Skeletal muscle cell (primary cell): Measurements from ENCODE around the gene LDAH.

Experiments used
- DNase-seq: peaks from one replicate; pipeline ENCODE4 v3.0.0-alpha.2; 2010; ENCODE audit warnings: low read depth
- H3K4me3 ChIP-seq: 2 replicates; pipeline ENCODE4 v1.5.1; 2011; ENCODE audit warnings: low read depth, mild to moderate bottlenecking, control low read depth, low read length, moderate library complexity

The LDAH gene

GRCh38 chr2:20672201-20672951 is 150.5 kb downstream of the LDAH start:
- DNase-seq = no peak
- no peak overlapping the region for H3K4me3 ChIP-seq

DNA sequence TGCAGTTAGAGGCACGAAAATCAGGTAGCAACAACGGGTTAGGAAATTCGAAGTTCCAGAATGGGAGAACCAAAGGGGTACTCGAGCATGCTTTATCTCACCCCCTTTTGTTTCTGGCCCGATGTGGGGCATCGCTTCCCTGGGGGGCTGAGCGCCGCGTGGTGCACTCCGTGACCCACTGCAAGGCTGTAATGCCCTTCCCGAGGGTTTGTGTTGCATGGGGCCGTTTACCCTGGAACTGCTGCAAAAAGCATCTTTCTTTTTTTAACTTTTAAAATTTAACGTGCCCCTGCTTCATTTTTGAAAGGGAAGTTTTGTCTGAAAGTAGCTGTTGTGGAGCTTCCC is 151.2 kb downstream of the LDAH start:
- no peak overlapping the region for H3K4me3 ChIP-seq
- DNase-seq = no peak

DNA sequence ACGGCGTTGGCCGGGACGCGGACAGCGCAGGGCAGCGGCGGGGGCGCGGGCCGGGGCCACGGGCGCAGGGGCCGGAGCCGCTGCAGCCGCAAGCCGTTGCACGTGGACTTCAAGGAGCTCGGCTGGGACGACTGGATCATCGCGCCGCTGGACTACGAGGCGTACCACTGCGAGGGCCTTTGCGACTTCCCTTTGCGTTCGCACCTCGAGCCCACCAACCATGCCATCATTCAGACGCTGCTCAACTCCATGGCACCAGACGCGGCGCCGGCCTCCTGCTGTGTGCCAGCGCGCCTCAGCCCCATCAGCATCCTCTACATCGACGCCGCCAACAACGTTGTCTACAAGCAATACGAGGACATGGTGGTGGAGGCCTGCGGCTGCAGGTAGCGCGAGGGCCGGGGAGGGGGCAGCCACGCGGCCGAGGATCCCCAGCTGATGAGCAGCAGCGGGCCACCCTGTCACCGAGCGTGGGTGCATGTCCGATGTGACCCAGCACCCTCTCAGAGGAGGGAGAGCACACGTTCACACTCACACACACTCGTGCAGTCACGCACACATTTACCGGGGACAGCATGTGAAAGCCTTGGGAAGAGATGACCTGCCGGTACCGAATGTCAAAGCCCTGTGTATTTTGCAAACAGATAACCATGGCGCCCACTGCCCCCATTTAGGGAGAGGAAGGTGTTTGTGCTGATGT is 151.7 kb downstream of the LDAH start:
- no peak for DNase-seq
- no peak overlapping the region for H3K4me3 ChIP-seq

GRCh38 chr2:20670315-20671035 is 152.4 kb downstream of the LDAH start:
- DNase-seq = no peak
- H3K4me3 ChIP-seq = no peak overlapping the region

GRCh38 chr2:20669562-20670314 is 153.2 kb downstream of the LDAH start:
- H3K4me3 ChIP-seq = no peak overlapping the region
- DNase-seq = no peak

DNA sequence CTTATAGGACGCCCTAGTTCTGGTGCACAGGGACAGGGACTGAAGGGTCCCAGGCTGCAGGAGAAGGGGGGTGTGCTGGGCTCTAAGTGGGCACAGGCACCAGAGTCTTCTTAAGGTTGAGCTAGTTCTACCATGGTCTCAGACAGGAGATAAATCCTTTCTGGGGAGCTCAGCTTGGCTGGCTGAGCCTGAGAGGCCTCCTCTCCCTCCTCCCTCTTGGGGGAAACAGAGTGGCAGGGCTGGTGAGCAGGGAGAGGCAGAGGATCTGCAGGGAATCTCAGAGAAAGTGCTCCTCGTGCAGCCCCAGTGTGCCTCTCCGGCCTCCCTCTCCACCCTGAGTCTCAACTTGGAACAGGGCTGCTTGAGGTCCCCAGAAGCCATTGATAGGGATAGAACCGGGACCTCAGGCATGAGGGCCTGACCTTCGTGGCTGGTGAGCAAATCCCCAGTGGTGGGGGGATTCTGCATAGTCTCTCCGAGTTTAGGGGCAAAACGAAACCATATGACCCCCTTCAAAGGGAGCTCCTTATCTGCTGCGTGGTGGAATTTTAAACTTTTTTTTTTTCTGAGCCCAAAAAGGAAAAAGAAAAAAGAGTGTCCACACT is 153.9 kb downstream of the LDAH start:
- H3K4me3 ChIP-seq = no peak overlapping the region
- no peak for DNase-seq

- H3K4me3 ChIP-seq = no peak overlapping the region
- DNase-seq = no peak
Observed at GRCh38 chr2:20668451-20668850, 154.4 kb downstream of the LDAH start.

GRCh38 chr2:20667531-20668401 is 155.1 kb downstream of the LDAH start:
- peak overlapping the region; percentile 38 for H3K4me3 ChIP-seq
- DNase-seq = no peak

GRCh38 chr2:20667151-20667530 is 155.8 kb downstream of the LDAH start:
- peak overlapping the region; percentile 42 for H3K4me3 ChIP-seq
- no peak for DNase-seq

DNA sequence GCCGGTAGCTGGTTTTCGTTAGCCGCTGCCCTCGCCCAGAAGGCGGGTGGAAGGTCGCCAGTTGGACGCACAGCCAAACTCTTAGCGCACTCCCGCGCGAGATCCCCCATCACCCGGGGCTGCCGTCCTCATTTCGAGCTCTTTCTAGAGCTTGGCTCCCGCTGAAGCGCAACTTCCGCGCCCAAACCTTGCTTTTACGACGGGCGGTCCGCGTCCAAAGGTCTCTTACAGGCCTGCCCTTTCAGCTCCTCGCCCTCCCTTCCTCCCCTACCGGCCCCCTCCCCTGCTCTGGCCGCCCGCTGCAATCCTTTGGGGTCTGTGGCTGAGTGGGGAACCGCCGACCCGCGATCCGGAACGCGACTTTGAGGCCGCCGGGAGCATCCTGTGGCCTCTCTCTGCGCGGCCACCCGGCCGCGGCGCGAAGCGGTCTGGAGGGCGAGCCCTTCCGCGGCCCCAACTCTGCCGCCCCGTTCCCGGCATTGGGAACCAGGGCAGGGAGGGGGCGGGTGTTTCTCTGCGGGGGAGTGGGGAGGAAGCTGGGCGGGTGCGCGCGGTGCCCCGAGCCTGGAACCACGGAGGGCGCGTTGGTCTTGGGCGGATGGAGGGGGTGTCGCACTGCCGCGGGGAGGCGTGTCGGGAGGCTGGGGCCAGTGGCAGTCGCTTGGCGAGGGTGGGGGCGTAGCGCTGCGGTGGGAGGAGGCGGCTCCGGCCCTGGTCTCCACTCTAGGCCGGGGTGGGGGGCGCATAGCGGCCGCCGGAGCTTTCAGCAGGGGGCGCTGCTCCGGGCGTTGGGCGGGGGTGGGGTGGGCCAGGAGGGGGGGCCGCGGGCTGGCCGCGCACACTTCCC is 156.4 kb downstream of the LDAH start, which contains the start of gene GDF7:
Gene GDF7 (plus strand): TSS at position 841 of the 847 bp plus-strand sequence. CDS start 96 bp downstream, outside the sequence.
- peak within 1 kb of the TSS; percentile 42 for H3K4me3 ChIP-seq
- no peak for DNase-seq

GRCh38 chr2:20666005-20666303 is 156.9 kb downstream of the LDAH start:
- H3K4me3 ChIP-seq = peak overlapping the region; percentile 42
- DNase-seq = no peak

DNA sequence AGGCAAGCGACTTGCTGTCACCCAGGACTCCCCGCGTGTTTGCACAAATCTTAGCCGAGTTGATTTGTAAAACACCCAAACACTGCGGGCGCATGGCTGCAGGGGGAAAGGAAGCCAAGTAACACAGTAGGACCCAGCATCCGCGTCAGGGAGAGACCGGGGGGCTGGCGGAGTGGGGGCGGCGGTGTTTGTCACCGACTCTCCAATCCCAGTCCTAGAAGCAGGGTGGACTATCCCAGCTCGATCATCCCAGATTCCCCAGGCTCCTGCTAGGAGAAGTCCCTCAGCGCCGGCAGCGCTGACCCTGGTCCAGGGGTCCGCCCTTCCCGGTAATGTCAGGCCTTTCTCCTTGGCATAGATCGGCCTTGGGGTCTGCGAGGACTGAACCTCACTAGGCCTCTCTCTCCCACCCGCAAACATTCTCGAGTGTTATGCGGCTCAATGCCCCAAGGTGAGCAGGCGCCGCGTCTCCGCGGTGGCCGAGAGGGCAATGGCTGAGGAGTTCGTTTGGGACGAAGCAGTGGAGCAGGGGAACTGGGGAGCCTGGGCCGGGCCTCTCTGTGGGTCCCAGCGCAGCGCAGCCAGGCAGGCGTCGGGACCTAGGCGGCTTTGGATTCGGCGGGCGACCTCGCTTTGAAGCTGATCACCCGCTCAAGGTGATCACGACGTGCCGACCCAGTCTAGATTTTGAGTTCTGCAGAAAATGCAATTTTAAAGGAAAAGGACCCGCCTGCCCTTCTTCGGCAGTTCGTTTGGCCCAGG is 157.5 kb downstream of the LDAH start:
- DNase-seq = no peak
- no peak overlapping the region for H3K4me3 ChIP-seq

DNA sequence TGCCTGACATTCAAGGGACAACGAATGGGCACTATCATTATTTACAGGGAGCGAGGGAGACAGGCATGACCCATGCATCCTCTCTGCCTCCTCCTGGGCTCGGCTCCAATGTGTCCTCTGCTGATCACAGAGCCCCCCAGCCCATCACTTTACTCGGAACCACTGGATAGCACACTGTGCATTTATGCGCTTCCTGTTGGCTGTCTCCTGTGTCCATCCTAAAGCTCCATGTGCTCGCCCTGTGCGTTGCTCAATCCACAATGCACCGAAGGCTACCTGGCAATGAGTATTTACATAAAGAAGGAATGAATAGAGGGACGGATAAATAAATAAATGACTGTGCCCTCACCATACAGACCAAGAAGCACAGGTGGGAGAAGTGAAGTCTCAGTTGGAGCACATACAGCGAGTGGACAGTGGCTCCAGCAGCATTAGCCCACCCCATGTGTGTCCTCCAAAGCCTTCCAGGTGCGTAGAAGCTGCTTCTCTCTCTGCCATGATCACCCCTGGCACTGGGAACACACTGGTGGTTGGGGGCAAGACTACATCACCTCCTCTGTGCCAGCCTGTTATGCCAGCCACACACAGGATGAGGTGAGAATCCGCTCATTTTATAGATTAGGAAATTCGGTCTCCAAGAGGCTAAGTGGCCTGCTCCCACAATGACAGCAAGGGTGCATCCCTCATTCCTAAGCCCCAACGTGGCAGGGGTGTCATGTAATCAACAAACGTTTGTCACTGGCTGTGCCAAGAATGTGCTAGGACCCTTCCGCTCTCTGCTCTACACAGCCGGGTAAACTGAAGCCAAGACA is 158.3 kb downstream of the LDAH start:
- H3K4me3 ChIP-seq = no peak overlapping the region
- DNase-seq = no peak

DNA sequence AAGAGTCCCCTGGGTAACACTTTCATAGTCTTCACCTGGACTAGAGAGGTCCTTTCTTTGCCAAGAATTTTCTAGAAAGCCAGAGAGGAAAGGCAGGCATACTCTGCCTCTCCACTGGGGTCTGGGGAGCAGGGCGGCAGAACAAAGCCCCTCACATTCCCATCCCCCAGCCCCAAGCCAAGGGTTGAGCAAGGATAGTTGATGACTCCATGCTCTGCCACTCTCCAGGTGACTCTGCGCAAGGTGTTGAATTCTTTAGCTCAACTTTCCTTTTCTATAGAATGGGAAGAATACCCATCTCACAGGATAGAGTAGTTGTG is 158.9 kb downstream of the LDAH start:
- no peak for DNase-seq
- H3K4me3 ChIP-seq = no peak overlapping the region

GRCh38 chr2:20663196-20664070 is 159.5 kb downstream of the LDAH start:
- no peak overlapping the region for H3K4me3 ChIP-seq
- no peak for DNase-seq
